ENCODE measurements around the gene ZFYVE19. TPM values are rescaled to one million over a fixed set of nuclear protein-coding genes. Genes with fewer than 3 reads are reported as not detected.

The ZFYVE19 gene
- total and polyA plus RNA-seq, 8 donors: 10.3 to 31.0 (median 23.5) TPM

GRCh38 chr15:40806672-40807027, 239 bp upstream of the ZFYVE19 start:
- WGBS, 5 donors: 0 to 4% (median 0%) methylated on average over 2 of the region's 2 CpGs
- peak overlapping the region; percentile 90 to 98 (median 94) for H3K27ac ChIP-seq
- no peak for TF ChIP-seq POLR2A (IDR thresholded peaks at IDR 0.05)
- no peak for TF ChIP-seq EP300 (IDR thresholded peaks at IDR 0.05)
- TF ChIP-seq, protein P1, sequence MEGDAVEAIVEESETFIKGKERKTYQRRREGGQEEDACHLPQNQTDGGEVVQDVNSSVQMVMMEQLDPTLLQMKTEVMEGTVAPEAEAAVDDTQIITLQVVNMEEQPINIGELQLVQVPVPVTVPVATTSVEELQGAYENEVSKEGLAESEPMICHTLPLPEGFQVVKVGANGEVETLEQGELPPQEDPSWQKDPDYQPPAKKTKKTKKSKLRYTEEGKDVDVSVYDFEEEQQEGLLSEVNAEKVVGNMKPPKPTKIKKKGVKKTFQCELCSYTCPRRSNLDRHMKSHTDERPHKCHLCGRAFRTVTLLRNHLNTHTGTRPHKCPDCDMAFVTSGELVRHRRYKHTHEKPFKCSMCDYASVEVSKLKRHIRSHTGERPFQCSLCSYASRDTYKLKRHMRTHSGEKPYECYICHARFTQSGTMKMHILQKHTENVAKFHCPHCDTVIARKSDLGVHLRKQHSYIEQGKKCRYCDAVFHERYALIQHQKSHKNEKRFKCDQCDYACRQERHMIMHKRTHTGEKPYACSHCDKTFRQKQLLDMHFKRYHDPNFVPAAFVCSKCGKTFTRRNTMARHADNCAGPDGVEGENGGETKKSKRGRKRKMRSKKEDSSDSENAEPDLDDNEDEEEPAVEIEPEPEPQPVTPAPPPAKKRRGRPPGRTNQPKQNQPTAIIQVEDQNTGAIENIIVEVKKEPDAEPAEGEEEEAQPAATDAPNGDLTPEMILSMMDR (IDR thresholded peaks at IDR 0.05): no peak
- TF ChIP-seq POLR2AphosphoS5 (IDR thresholded peaks at IDR 0.05): no peak
- DNase-seq: no peak
- H3K4me3 ChIP-seq: peak overlapping the region; percentile 81 to 99 (median 89)
- peaks cover 8 to 31% (median 27%) of the 10 kb centered on the region in 4 donors for H3K36me3 ChIP-seq
- H3K9me3 ChIP-seq: no peaks in the 10 kb centered on the region
- peaks cover 20 to 58% (median 42%) of the 10 kb centered on the region in 4 donors for H3K4me1 ChIP-seq
- no peaks in the 10 kb centered on the region for H3K27me3 ChIP-seq
- intact Hi-C loops (cut with DNase I; ENCODE audit: low total_unique reads): no loop called here

DNA sequence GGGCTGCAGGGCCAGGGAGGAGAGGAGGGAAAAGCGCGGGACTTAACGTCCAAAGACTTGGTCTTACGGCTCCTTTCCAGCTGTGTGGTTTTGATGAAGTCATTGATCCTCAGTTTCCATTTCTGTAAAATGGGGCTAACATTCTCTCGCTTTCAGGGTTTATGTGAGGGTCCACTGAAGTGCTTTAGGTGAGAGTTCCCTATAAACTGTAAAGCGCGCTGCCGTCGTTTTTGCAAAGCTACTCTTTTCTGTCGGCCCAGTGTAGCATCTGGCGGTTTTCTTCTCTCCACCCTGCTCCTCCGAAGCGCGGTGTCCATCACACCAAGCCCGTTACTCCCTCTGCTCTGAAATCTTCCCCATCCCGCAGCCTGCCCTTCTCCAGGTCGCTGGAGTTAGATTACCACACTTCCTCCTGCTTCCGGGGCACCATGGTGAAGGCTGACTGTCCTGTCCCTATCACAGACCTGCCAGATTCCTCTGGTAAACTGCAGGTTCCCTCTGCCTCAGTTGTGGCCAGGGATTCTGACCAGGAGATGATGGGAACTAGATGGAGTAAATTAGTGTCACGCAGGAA, 1.1 kb downstream of the ZFYVE19 start:
- intact Hi-C loops (cut with DNase I; ENCODE audit: low total_unique reads): no loop called here
- peak overlapping the region; percentile 62 to 98 (median 94) for H3K27ac ChIP-seq

DNA sequence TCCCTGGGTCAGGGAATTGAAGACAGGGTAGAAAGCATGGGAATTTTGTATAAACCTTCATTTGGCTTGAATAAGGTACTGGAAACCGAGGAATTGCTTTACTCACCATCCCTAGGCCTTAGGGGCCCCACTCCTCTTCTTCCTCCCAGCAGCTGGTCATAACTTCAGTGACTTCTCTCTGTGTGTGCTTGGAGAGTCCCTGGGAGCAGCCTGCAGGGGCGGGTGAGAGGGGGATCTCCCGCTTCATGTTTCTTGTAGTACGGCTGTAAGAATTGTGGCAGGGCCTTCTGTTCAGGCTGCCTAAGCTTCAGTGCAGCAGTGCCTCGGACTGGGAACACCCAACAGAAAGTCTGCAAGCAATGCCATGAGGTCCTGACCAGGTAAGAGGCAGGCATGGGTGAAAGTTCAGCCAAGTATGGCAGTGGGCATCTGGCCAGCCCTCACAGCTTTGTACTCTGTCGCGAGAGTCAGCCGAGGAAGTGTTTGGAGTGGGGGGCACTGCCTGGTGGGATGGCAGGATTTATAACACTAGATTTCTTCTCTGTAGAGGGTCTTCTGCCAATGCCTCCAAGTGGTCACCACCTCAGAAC, 2.1 kb downstream of the ZFYVE19 start:
- H3K4me3 ChIP-seq: peak overlapping the region in 1 of 4 donors; percentile 81
- no peaks in the 10 kb centered on the region for H3K27me3 ChIP-seq
- no peak for DNase-seq
- H3K36me3 ChIP-seq: peaks cover 17 to 45% (median 42%) of the 10 kb centered on the region in 4 donors
- H3K27ac ChIP-seq: no peak overlapping the region
- no peak for TF ChIP-seq POLR2AphosphoS5 (IDR thresholded peaks at IDR 0.05)
- TF ChIP-seq EP300 (IDR thresholded peaks at IDR 0.05): no peak
- TF ChIP-seq POLR2A (IDR thresholded peaks at IDR 0.05): no peak
- TF ChIP-seq, protein P1 (IDR thresholded peaks at IDR 0.05): no peak
- intact Hi-C loops (cut with DNase I; ENCODE audit: low total_unique reads): no loop called here
- 61 to 80% (median 70%) methylated on average over 8 of the region's 8 CpGs for WGBS, 5 donors
- H3K9me3 ChIP-seq: no peaks in the 10 kb centered on the region
- H3K4me1 ChIP-seq: peaks cover 20 to 44% (median 35%) of the 10 kb centered on the region in 4 donors

More for the DNA sequence above, 1.1 kb downstream of the ZFYVE19 start:
- TF ChIP-seq, protein P1 (IDR thresholded peaks at IDR 0.05): no peak
- TF ChIP-seq POLR2A (IDR thresholded peaks at IDR 0.05) (no peak), POLR2AphosphoS5 (IDR thresholded peaks at IDR 0.05) (no peak)
- Histone ChIP-seq H3K4me1 (peaks cover 20 to 52% (median 42%) of the 10 kb centered on the region in 4 donors), H3K4me3 (peak overlapping the region; percentile 81 to 99 (median 89)), H3K9me3 (no peaks in the 10 kb centered on the region), H3K36me3 (peaks cover 8 to 36% (median 33%) of the 10 kb centered on the region in 4 donors), H3K27me3 (no peaks in the 10 kb centered on the region)
- DNase-seq: no peak
- 6 to 58% (median 15%) methylated on average over 19 of the region's 19 CpGs for WGBS, 5 donors

- Histone ChIP-seq H3K27ac (no peak overlapping the region), H3K4me3 (no peak overlapping the region), H3K27me3 (no peaks in the 10 kb centered on the region), H3K9me3 (no peaks in the 10 kb centered on the region), H3K36me3 (peaks cover 21 to 56% (median 54%) of the 10 kb centered on the region in 4 donors), H3K4me1 (peaks cover 7 to 16% (median 12%) of the 10 kb centered on the region in 4 donors)
- WGBS, 5 donors: 91 to 98% (median 97%) methylated on average over 11 to 12 of the region's 12 CpGs
- DNase-seq: no peak
- intact Hi-C loops (cut with DNase I; ENCODE audit: low total_unique reads): no loop called here
- TF ChIP-seq EP300 (IDR thresholded peaks at IDR 0.05) (no peak), POLR2AphosphoS5 (IDR thresholded peaks at IDR 0.05) (no peak), POLR2A (IDR thresholded peaks at IDR 0.05) (no peak)
- TF ChIP-seq, protein P1 (IDR thresholded peaks at IDR 0.05): no peak
Measured at GRCh38 chr15:40812721-40813425, 6.0 kb downstream of the ZFYVE19 start.
